ENCODE results near the gene PAQR4. TPM values are rescaled to one million over a fixed set of nuclear protein-coding genes. Genes with fewer than 3 reads are reported as not detected.
A peak's percentile ranks its signal among the peaks of the same experiment; 100 is the strongest.

Gene PAQR4
- total RNA-seq, 2 experiments from 2014 or later = 25.8 to 28.2 TPM

DNA sequence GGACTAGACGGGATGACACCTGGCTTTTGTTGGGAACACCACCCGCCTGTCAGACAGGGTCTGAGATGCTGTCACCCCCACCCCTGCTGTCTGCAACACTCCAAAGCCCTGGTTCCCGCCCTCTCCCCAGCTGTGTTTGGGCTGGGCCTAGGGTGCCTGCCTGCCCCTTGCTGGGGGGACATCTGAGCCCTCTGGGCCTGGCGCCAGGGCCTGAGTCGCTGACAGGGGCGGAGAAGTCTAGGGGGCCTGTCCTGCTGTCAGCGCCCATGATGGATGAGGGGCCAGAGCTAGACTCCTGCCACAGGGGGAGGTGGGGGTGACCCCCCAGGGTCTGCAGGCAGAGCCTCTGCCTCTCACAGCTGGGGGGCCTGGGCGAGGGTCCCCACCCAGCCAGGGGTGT lies 18.7 kb downstream of the PAQR4 start:
- DNase-seq = no peak
- Mint-ChIP-seq H3K27ac (no peak overlapping the region), H3K27me3 (ENCODE audit: low read depth) (no peaks in the 10 kb centered on the region), H3K9me3 (no peaks in the 10 kb centered on the region), H3K36me3 (ENCODE audit: low read depth) (no peaks in the 10 kb centered on the region), H3K4me1 (ENCODE audit: low read depth) (peaks cover 6% of the 10 kb centered on the region), H3K4me3 (no peak overlapping the region)
- intact Hi-C loops (cut with micrococcal nuclease) = no loop called here
- CTCF ChIA-PET = interaction anchor here (0.5 kb wide), 1 partner anchor 27 kb away, joined by 3 read pairs; no protein-coding TSS in a partner anchor

DNA sequence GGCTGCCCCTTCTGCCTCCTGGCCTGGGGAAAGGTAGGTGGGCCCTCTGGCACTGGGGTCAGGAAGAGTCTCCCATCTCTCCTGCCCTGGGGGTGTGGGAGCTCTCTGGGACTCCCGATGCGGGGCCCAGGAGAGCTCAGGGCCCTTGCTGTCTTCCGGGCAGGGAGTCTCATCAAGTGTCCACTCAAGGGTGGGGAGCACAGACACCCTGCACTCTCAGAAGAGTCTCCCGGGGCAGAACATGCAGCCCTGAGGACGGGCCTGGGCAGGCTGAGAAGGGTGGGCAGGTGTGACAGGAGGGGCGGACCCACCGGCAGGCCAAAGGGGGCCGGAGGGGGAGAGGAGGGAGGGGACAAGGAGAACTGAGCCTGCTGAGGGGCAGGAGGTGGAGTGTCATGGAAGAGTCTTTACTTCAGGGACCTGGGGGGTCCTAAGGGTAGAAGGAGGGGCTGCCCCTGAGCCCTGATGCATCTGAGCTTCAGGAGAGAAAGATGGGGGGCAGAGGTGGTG lies 19.5 kb downstream of the PAQR4 start:
- H3K27ac Mint-ChIP-seq = no peak overlapping the region
- H3K36me3 Mint-ChIP-seq (ENCODE audit: low read depth) = no peaks in the 10 kb centered on the region
- H3K4me1 Mint-ChIP-seq (ENCODE audit: low read depth) = peaks cover 4% of the 10 kb centered on the region
- intact Hi-C loops (cut with micrococcal nuclease) = no loop called here
- no peak for DNase-seq
- CTCF ChIA-PET = interaction anchor here (0.5 kb wide), 1 partner anchor 28 kb away, joined by 3 read pairs; no protein-coding TSS in a partner anchor
- H3K9me3 Mint-ChIP-seq = no peaks in the 10 kb centered on the region
- no peak overlapping the region for H3K4me3 Mint-ChIP-seq
- H3K27me3 Mint-ChIP-seq (ENCODE audit: low read depth) = no peaks in the 10 kb centered on the region

GRCh38 chr16:2990891-2991290 lies 21.7 kb downstream of the PAQR4 start:
- H3K4me3 Mint-ChIP-seq = no peak overlapping the region
- no peaks in the 10 kb centered on the region for H3K4me1 Mint-ChIP-seq (ENCODE audit: low read depth)
- H3K27me3 Mint-ChIP-seq (ENCODE audit: low read depth) = no peaks in the 10 kb centered on the region
- H3K9me3 Mint-ChIP-seq = no peaks in the 10 kb centered on the region
- CTCF ChIA-PET = interaction anchor here (0.6 kb wide), 1 partner anchor 87 kb away, joined by 3 read pairs; no protein-coding TSS in a partner anchor
- intact Hi-C loops (cut with micrococcal nuclease) = no loop called here
- no peak for DNase-seq
- no peak overlapping the region for H3K27ac Mint-ChIP-seq
- no peaks in the 10 kb centered on the region for H3K36me3 Mint-ChIP-seq (ENCODE audit: low read depth)

DNA sequence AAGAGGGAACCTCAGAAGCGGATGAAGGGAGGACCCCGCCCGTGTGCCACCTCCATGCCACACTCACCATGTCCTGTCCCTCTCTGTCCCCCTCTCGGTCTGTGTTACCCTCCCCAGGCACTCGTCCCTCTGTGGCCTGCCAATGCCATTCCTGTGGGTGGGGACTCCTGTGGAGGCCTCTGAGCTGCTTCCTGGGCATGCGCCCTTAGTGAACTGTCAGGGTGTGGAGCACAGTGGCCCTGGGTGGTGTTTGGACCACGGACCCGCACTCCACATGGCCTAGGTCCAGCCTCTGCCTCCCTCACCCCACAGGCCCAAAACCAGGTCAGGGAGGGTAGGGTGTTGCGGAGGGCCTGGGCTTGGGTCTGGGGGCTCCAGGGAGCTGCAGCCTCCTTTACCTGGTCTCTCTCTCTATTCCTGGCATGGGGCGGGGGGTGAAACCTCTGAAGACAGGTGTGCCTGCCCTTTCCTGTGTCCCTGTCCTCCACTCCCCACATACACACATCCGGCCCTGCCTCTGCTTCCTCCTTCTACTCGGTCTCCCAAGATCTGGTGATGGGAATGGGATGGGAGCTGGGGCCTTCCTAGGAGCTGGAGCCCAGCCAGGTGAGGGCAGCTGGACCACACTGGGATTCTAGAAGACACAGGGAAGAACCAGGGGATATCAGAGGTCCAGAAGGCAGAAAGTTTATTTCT lies 22.6 kb downstream of the PAQR4 start:
- Mint-ChIP-seq H3K4me1 (ENCODE audit: low read depth) (no peaks in the 10 kb centered on the region), H3K27me3 (ENCODE audit: low read depth) (no peaks in the 10 kb centered on the region), H3K36me3 (ENCODE audit: low read depth) (no peaks in the 10 kb centered on the region), H3K9me3 (no peaks in the 10 kb centered on the region), H3K27ac (no peak overlapping the region), H3K4me3 (no peak overlapping the region)
- CTCF ChIA-PET = no interaction called here
- no peak for DNase-seq
- intact Hi-C loops (cut with micrococcal nuclease) = no loop called here

GRCh38 chr16:2992383-2993081 lies 23.4 kb downstream of the PAQR4 start:
- intact Hi-C loops (cut with micrococcal nuclease) = no loop called here
- H3K36me3 Mint-ChIP-seq (ENCODE audit: low read depth) = no peaks in the 10 kb centered on the region
- no peaks in the 10 kb centered on the region for H3K27me3 Mint-ChIP-seq (ENCODE audit: low read depth)
- no peaks in the 10 kb centered on the region for H3K9me3 Mint-ChIP-seq
- H3K4me3 Mint-ChIP-seq = no peak overlapping the region
- no peaks in the 10 kb centered on the region for H3K4me1 Mint-ChIP-seq (ENCODE audit: low read depth)
- no peak overlapping the region for H3K27ac Mint-ChIP-seq
- DNase-seq = no peak
- CTCF ChIA-PET = no interaction called here

GRCh38 chr16:2996298-2996697 lies 27.1 kb downstream of the PAQR4 start:
- no peaks in the 10 kb centered on the region for H3K27me3 Mint-ChIP-seq (ENCODE audit: low read depth)
- intact Hi-C loops (cut with micrococcal nuclease) = no loop called here
- no peaks in the 10 kb centered on the region for H3K4me1 Mint-ChIP-seq (ENCODE audit: low read depth)
- no peaks in the 10 kb centered on the region for H3K36me3 Mint-ChIP-seq (ENCODE audit: low read depth)
- no peak for DNase-seq
- H3K27ac Mint-ChIP-seq = no peak overlapping the region
- H3K4me3 Mint-ChIP-seq = no peak overlapping the region
- CTCF ChIA-PET = no interaction called here
- H3K9me3 Mint-ChIP-seq = no peaks in the 10 kb centered on the region

GRCh38 chr16:2999929-3000328 lies 30.8 kb downstream of the PAQR4 start:
- CTCF ChIA-PET = interaction anchor here (13.3 kb wide), 1 partner anchor 27 kb away, joined by 310 read pairs; the partner anchor contains the start of genes CLDN6, HCFC1R1, THOC6 and TNFRSF12A
- no peaks in the 10 kb centered on the region for H3K27me3 Mint-ChIP-seq (ENCODE audit: low read depth)
- no peaks in the 10 kb centered on the region for H3K9me3 Mint-ChIP-seq
- no peaks in the 10 kb centered on the region for H3K4me1 Mint-ChIP-seq (ENCODE audit: low read depth)
- no peak overlapping the region for H3K4me3 Mint-ChIP-seq
- H3K27ac Mint-ChIP-seq = no peak overlapping the region
- intact Hi-C loops (cut with micrococcal nuclease) = no loop called here
- no peak for DNase-seq
- no peaks in the 10 kb centered on the region for H3K36me3 Mint-ChIP-seq (ENCODE audit: low read depth)

DNA sequence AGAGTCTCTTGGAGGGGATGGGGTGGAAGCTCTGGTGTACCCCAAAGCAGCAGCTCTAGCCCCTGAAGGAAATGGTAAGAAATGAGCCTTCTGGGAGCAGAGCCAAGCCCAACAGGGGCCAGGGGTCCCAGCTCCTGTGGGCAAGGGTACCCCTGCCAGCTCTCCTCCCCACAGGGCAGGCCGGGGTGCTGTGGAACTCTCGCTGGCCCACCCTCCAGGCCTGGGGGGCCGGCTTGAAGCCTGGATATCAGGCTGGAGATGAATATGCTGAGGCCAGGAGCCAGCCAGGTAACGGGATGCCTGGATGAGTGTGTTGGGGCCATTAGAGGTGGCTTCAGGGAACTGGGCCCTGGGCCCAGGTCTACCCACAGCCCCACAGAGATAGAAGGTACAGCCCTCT lies 31.4 kb downstream of the PAQR4 start:
- H3K4me3 Mint-ChIP-seq = no peak overlapping the region
- intact Hi-C loops (cut with micrococcal nuclease) = no loop called here
- H3K4me1 Mint-ChIP-seq (ENCODE audit: low read depth) = no peaks in the 10 kb centered on the region
- no peak overlapping the region for H3K27ac Mint-ChIP-seq
- H3K36me3 Mint-ChIP-seq (ENCODE audit: low read depth) = no peaks in the 10 kb centered on the region
- no peaks in the 10 kb centered on the region for H3K9me3 Mint-ChIP-seq
- DNase-seq = no peak
- CTCF ChIA-PET = interaction anchor here (13.3 kb wide), 1 partner anchor 26 kb away, joined by 310 read pairs; the partner anchor contains the start of genes CLDN6, HCFC1R1, THOC6 and TNFRSF12A
- H3K27me3 Mint-ChIP-seq (ENCODE audit: low read depth) = no peaks in the 10 kb centered on the region

GRCh38 chr16:3001316-3001715 lies 32.2 kb downstream of the PAQR4 start:
- no peaks in the 10 kb centered on the region for H3K36me3 Mint-ChIP-seq (ENCODE audit: low read depth)
- H3K9me3 Mint-ChIP-seq = no peaks in the 10 kb centered on the region
- peaks cover 2% of the 10 kb centered on the region for H3K27me3 Mint-ChIP-seq (ENCODE audit: low read depth)
- CTCF ChIA-PET = interaction anchor here (13.3 kb wide), 1 partner anchor 25 kb away, joined by 310 read pairs; the partner anchor contains the start of genes CLDN6, HCFC1R1, THOC6 and TNFRSF12A
- intact Hi-C loops (cut with micrococcal nuclease) = no loop called here
- H3K4me1 Mint-ChIP-seq (ENCODE audit: low read depth) = no peaks in the 10 kb centered on the region
- no peak overlapping the region for H3K4me3 Mint-ChIP-seq
- DNase-seq = no peak
- no peak overlapping the region for H3K27ac Mint-ChIP-seq

DNA sequence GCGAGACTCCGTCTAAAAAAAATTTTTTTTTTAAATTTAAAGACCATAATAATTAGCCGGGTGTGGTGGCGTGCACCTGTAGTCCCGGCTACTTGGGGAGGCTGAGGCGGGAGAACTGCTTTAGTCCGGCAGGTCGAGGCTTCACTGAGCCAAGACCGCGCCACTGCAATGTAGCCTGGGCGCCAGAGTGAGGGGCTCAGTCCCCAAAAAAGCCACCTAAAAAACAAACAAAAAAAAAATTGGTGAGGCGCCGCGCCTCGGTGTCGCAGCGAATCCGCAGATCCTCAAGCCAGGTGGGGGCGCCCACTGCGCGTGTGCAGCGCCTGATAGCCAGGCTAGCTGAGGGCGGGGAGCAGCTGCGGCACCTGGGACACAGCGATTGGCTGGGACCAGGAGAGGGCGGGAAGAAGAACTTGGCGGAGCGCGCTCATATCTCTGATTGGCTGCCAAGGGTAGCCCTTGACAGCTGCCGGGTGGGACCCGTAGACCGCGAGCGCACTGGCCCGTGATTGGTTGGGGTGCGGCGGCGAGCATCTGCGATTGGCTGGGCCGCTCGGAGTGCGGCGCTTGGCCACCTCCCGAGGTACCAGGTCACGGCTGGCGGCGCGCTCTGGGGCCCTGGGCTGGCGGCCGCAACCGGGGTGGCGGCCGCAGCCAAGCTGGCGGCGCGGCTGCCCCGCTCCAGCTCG lies 34.6 kb downstream of the PAQR4 start:
- CTCF ChIA-PET = interaction anchor here (0.6 to 13.3 kb wide), 11 partner anchors 23 to 883 kb away, joined by 3 to 310 read pairs (median 4); partner anchors contain the start of genes BICDL2, CLDN6, HCFC1R1 and THOC6

DNA sequence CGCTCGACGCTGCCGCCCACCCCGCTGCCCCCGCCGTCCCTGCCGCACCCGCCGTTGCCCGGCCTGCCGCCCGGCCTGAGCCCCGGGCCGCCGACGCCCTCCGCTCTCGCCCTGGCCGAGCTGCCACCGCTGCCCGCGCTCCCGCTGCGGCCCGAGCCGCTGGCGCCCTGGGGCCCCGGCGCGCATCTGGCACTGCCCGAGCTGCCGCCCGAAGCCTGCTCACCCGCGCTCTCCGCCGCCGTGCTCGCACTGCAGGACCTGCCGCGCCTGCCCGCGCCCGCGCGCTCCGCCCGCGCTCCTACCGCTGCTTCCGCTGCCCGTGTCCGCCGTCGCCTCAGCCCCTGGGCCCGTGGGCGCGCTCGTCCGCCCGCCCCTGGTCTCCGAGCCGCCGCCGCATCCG lies 35.2 kb downstream of the PAQR4 start:
- DNase-seq = no peak
- H3K4me1 Mint-ChIP-seq (ENCODE audit: low read depth) = peaks cover 25% of the 10 kb centered on the region
- H3K36me3 Mint-ChIP-seq (ENCODE audit: low read depth) = no peaks in the 10 kb centered on the region
- CTCF ChIA-PET = interaction anchor here (0.6 to 13.3 kb wide), 11 partner anchors 22 to 884 kb away, joined by 3 to 310 read pairs (median 4); partner anchors contain the start of genes BICDL2, CLDN6, HCFC1R1 and THOC6
- H3K4me3 Mint-ChIP-seq = peak overlapping the region; percentile 59
- no peak overlapping the region for H3K27ac Mint-ChIP-seq
- intact Hi-C loops (cut with micrococcal nuclease) = loop anchor here (1.0 to 2.0 kb wide), 2 partner anchors 16 to 120 kb away; partner anchors contain the start of gene TNFRSF12A
- H3K27me3 Mint-ChIP-seq (ENCODE audit: low read depth) = peaks cover 2% of the 10 kb centered on the region
- H3K9me3 Mint-ChIP-seq = no peaks in the 10 kb centered on the region

More for the DNA sequence above, 34.6 kb downstream of the PAQR4 start:
- Mint-ChIP-seq H3K4me3 (peak overlapping the region; percentile 49), H3K4me1 (ENCODE audit: low read depth) (peaks cover 23% of the 10 kb centered on the region), H3K36me3 (ENCODE audit: low read depth) (no peaks in the 10 kb centered on the region), H3K9me3 (no peaks in the 10 kb centered on the region), H3K27ac (no peak overlapping the region), H3K27me3 (ENCODE audit: low read depth) (peaks cover 2% of the 10 kb centered on the region)
- intact Hi-C loops (cut with micrococcal nuclease) = loop anchor here (1.0 to 2.0 kb wide), 6 partner anchors 17 to 163 kb away; partner anchors contain the start of genes THOC6 and TNFRSF12A
- DNase-seq = peak; percentile 98
